HEK293 (cell line): ENCODE data around the gene C1RL.

ENCODE experiments used
- GLI2 ChIP-seq: fragments of 450-650 bp; formaldehyde crosslinking; IDR thresholded peaks from 2 replicates; pipeline ENCODE4; 2017; ENCODE audit warnings: missing biosample characterization, missing genetic modification characterization, low read depth, borderline replicate concordance
- GLIS1 ChIP-seq: fragments of 450-650 bp; formaldehyde crosslinking; IDR thresholded peaks from 2 replicates; pipeline ENCODE4 v1.5.1; 2016; ENCODE audit warnings: missing biosample characterization, missing genetic modification characterization
- HOXA7 ChIP-seq: sonication (generic); formaldehyde crosslinking; IDR thresholded peaks from 2 replicates; pipeline ENCODE4 v1.8.1; 2022; ENCODE audit warnings: missing genetic modification reagents, borderline replicate concordance
- IKZF3 ChIP-seq: fragments of 450-650 bp; IDR thresholded peaks from 2 replicates; pipeline ENCODE4 v1.5.0; 2018; ENCODE audit warnings: missing biosample characterization, mild to moderate bottlenecking, missing genetic modification characterization, moderate library complexity
- KLF7 ChIP-seq: fragments of 450-650 bp; formaldehyde crosslinking; IDR thresholded peaks from 2 replicates; pipeline ENCODE4 v1.5.1; 2016; ENCODE audit warnings: missing biosample characterization, missing genetic modification characterization, borderline replicate concordance
- MEIS1 ChIP-seq: sonication (generic); formaldehyde crosslinking; IDR thresholded peaks from 2 replicates; pipeline ENCODE4 v1.8.1; 2022; ENCODE audit warnings: missing genetic modification reagents, mild to moderate bottlenecking, borderline replicate concordance
- MYNN ChIP-seq: fragments of 450-650 bp; formaldehyde crosslinking; IDR thresholded peaks from 2 replicates; pipeline ENCODE4 v1.5.1; 2016; ENCODE audit warnings: missing biosample characterization, missing genetic modification characterization, borderline replicate concordance
- PRDM10 ChIP-seq: fragments of 450-650 bp; formaldehyde crosslinking; IDR thresholded peaks from 2 replicates; pipeline ENCODE4 v1.5.1; 2016; ENCODE audit warnings: missing biosample characterization, missing genetic modification characterization
- SP2 ChIP-seq: fragments of 450-650 bp; formaldehyde crosslinking; IDR thresholded peaks from 2 replicates; pipeline ENCODE4 v1.5.1; 2016; ENCODE audit warnings: missing biosample characterization, missing genetic modification characterization
- TCF7L2 ChIP-seq: IDR thresholded peaks from 2 replicates; pipeline ENCODE4 v1.6.1; 2011; ENCODE audit warnings: low read depth, mild to moderate bottlenecking, inconsistent platforms, low read length, moderate library complexity, borderline replicate concordance
- ZBTB10 ChIP-seq: fragments of 450-650 bp; formaldehyde crosslinking; IDR thresholded peaks from 2 replicates; pipeline ENCODE4 v1.5.1; 2016; ENCODE audit warnings: missing biosample characterization, missing genetic modification characterization
- ZBTB17 ChIP-seq: fragments of 450-650 bp; formaldehyde crosslinking; IDR thresholded peaks from 2 replicates; pipeline ENCODE4 v1.5.1; 2016; ENCODE audit warnings: missing biosample characterization, missing genetic modification characterization
- ZBTB44 ChIP-seq: fragments of 450-650 bp; IDR thresholded peaks from 2 replicates; pipeline ENCODE4 v1.5.1; 2018; ENCODE audit warnings: missing biosample characterization, mild to moderate bottlenecking, missing genetic modification characterization
- ZBTB49 ChIP-seq: fragments of 450-650 bp; formaldehyde crosslinking; IDR thresholded peaks from 2 replicates; pipeline ENCODE4 v1.5.1; 2016; ENCODE audit warnings: missing biosample characterization, missing genetic modification characterization, low read depth
- ZFHX2 ChIP-seq: fragments of 450-650 bp; formaldehyde crosslinking; conservative IDR thresholded peaks from 2 replicates; pipeline ENCODE4 v1.5.1; 2016; ENCODE audit warnings: missing biosample characterization, missing genetic modification characterization
- ZFP37 ChIP-seq: fragments of 450-650 bp; formaldehyde crosslinking; IDR thresholded peaks from 2 replicates; pipeline ENCODE4 v1.5.1; 2016; ENCODE audit warnings: missing biosample characterization, missing genetic modification characterization
- ZIC2 ChIP-seq: fragments of 450-650 bp; formaldehyde crosslinking; IDR thresholded peaks from 2 replicates; pipeline ENCODE4 v1.5.1; 2016; ENCODE audit warnings: missing biosample characterization, missing genetic modification characterization
- ZNF146 ChIP-seq: fragments of 450-650 bp; formaldehyde crosslinking; IDR thresholded peaks from 2 replicates; pipeline ENCODE4 v1.5.1; 2016; ENCODE audit warnings: missing biosample characterization, missing genetic modification characterization
- ZNF2 ChIP-seq: fragments of 450-650 bp; formaldehyde crosslinking; IDR thresholded peaks from 2 replicates; pipeline ENCODE4 v1.5.1; 2016; ENCODE audit warnings: missing biosample characterization, missing genetic modification characterization
- ZNF202 ChIP-seq: fragments of 450-650 bp; formaldehyde crosslinking; IDR thresholded peaks from 2 replicates; pipeline ENCODE4 v1.5.1; 2016; ENCODE audit warnings: missing biosample characterization, missing genetic modification characterization, borderline replicate concordance
- ZNF214 ChIP-seq: fragments of 450-650 bp; formaldehyde crosslinking; IDR thresholded peaks from 2 replicates; pipeline ENCODE4 v1.5.1; 2017; ENCODE audit warnings: missing biosample characterization, mild to moderate bottlenecking, missing genetic modification characterization, borderline replicate concordance
- ZNF23 ChIP-seq: fragments of 450-650 bp; formaldehyde crosslinking; IDR thresholded peaks from 2 replicates; pipeline ENCODE4 v1.5.1; 2016; ENCODE audit warnings: missing biosample characterization, missing genetic modification characterization, borderline replicate concordance
- ZNF324 ChIP-seq: fragments of 450-650 bp; formaldehyde crosslinking; IDR thresholded peaks from 2 replicates; pipeline ENCODE4 v1.5.1; 2016; ENCODE audit warnings: missing biosample characterization, missing genetic modification characterization
- ZNF341 ChIP-seq: fragments of 450-650 bp; formaldehyde crosslinking; IDR thresholded peaks from 2 replicates; pipeline ENCODE4; 2016; ENCODE audit warnings: low read depth, missing biosample characterization, missing genetic modification characterization
- ZNF350 ChIP-seq: fragments of 450-650 bp; formaldehyde crosslinking; IDR thresholded peaks from 2 replicates; pipeline ENCODE4 v1.5.0; 2017; ENCODE audit warnings: missing biosample characterization, mild to moderate bottlenecking, missing genetic modification characterization
- ZNF501 ChIP-seq: fragments of 450-650 bp; formaldehyde crosslinking; IDR thresholded peaks from 2 replicates; pipeline ENCODE4 v1.5.1; 2016; ENCODE audit warnings: missing biosample characterization, missing genetic modification characterization
- ZNF558 ChIP-seq: fragments of 450-650 bp; formaldehyde crosslinking; IDR thresholded peaks from 2 replicates; pipeline ENCODE4 v1.5.1; 2016; ENCODE audit warnings: missing biosample characterization, missing genetic modification characterization
- ZNF585B ChIP-seq: fragments of 450-650 bp; formaldehyde crosslinking; IDR thresholded peaks from 2 replicates; pipeline ENCODE4 v1.5.1; 2016; ENCODE audit warnings: missing biosample characterization, missing genetic modification characterization
- ZNF610 ChIP-seq: fragments of 450-650 bp; formaldehyde crosslinking; IDR thresholded peaks from 2 replicates; pipeline ENCODE4 v1.5.1; 2016; ENCODE audit warnings: missing biosample characterization, missing genetic modification characterization, borderline replicate concordance
- ZNF837 ChIP-seq: fragments of 450-650 bp; formaldehyde crosslinking; IDR thresholded peaks from 2 replicates; pipeline ENCODE4 v1.5.1; 2016; ENCODE audit warnings: missing biosample characterization, missing genetic modification characterization
- ZSCAN23 ChIP-seq: fragments of 450-650 bp; formaldehyde crosslinking; IDR thresholded peaks from 2 replicates; pipeline ENCODE4 v1.5.1; 2016; ENCODE audit warnings: missing biosample characterization, missing genetic modification characterization

C1RL gene

GRCh38 chr12:7092229-7092985 is 16.6 kb downstream of the C1RL start, which contains the start of gene C1R (continued):
- TF ChIP-seq HOXA7 (CRISPR knock-in tag) (no peak), ZSCAN23 (tag by site-specific recombination) (no peak), ZNF350 (tag by site-specific recombination) (no peak), TCF7L2 (no peak), ZBTB10 (no peak), ZNF202 (tag by site-specific recombination) (no peak), ZNF341 (tag by site-specific recombination) (peak; percentile 61), ZFHX2 (no peak), ZBTB44 (no peak), KLF7 (tag by site-specific recombination) (no peak), ZBTB17 (tag by site-specific recombination) (peak; percentile 42; the same call in 1 of the 2 replicates), ZFP37 (no peak), ZNF837 (tag by site-specific recombination) (no peak), ZNF610 (tag by site-specific recombination) (no peak), ZNF585B (tag by site-specific recombination) (no peak), GLIS1 (tag by site-specific recombination) (peak; percentile 26; the same call in 1 of the 2 replicates), IKZF3 (peak; percentile 80), ZNF214 (tag by site-specific recombination) (no peak), ZNF2 (tag by site-specific recombination) (0 out of 2 replicates have a peak, but pooled peaks have one; percentile 42), ZBTB49 (tag by site-specific recombination) (no peak), ZNF501 (no peak), ZNF324 (tag by site-specific recombination) (no peak), ZNF558 (no peak), MEIS1 (CRISPR knock-in tag) (no peak), ZNF146 (no peak), PRDM10 (peak; percentile 37), SP2 (tag by site-specific recombination) (0 out of 2 replicates have a peak, but pooled peaks have one; percentile 7), ZIC2 (tag by site-specific recombination) (peak; percentile 52), ZNF23 (no peak), GLI2 (tag by site-specific recombination) (no peak), MYNN (tag by site-specific recombination) (no peak)
